Skeletal muscle satellite cell (primary cell): ENCODE measurements around the gene CALD1.

Source experiments
- H3K27me3 ChIP-seq: 2 replicates; pipeline ENCODE4 v1.7.0; 2013; ENCODE audit warnings: low read length; ENCODE audit not compliant: control insufficient read depth, insufficient read depth
- H3K36me3 ChIP-seq: 2 replicates; pipeline ENCODE4 v1.7.0; 2013; ENCODE audit warnings: mild to moderate bottlenecking, control low read depth, low read length; ENCODE audit not compliant: insufficient read depth
- H3K4me1 ChIP-seq: 2 replicates; pipeline ENCODE4 v1.7.0; 2013; ENCODE audit warnings: low read length; ENCODE audit not compliant: control insufficient read depth, insufficient read depth
- H3K4me2 ChIP-seq: 2 replicates; pipeline ENCODE4 v1.7.0; 2013; ENCODE audit warnings: mild to moderate bottlenecking, low read length
- H3K4me3 ChIP-seq: 2 replicates; pipeline ENCODE4 v1.7.0; 2013; ENCODE audit warnings: low read length
- H3K9ac ChIP-seq: 2 replicates; pipeline ENCODE4 v1.7.0; 2013; ENCODE audit warnings: mild to moderate bottlenecking, low read depth, low read length, moderate library complexity
- H3K9me3 ChIP-seq: replicated peaks from 2 replicates; pipeline ENCODE4 v1.7.0; 2013; ENCODE audit warnings: mild to moderate bottlenecking, control low read depth, low read length

CALD1 gene

DNA sequence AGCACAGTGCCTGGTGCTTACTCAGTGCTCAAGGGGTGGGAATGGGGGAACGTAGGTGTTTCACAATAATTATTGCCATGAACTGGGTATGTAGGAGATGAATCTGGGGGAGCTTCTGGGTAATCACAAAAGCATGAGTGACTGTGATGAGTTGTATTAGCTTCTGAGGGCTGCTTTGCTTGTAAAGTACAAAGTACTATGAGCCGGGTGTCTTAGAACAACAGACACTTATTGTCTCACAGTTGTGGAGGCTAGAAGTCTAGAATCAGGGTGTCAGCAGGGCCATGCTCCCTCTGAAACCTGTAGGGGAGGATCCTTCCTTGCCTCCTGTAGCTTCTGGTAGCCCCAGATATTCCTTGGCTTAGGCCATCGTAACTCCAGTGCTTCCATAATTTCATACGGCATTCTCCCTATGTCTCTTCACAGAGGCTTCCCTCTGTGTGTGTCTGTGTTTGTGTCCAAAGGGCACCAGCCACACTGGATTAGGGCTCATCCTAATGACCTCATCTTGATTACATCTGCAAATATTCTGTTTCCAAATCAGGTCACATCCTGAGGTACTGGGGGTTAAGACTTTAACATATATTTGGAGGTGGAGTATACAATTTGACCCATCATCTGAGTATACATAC, 122.1 kb downstream of the CALD1 start:
- Histone ChIP-seq H3K4me2 (no peak overlapping the region), H3K27me3 (no peaks in the 10 kb centered on the region), H3K9ac (no peak overlapping the region), H3K4me3 (no peak overlapping the region), H3K9me3 (peaks cover 2% of the 10 kb centered on the region), H3K36me3 (peaks cover 35% of the 10 kb centered on the region), H3K4me1 (peaks cover 71% of the 10 kb centered on the region)

GRCh38 chr7:134902058-134902457, 122.6 kb downstream of the CALD1 start:
- peaks cover 35% of the 10 kb centered on the region for H3K36me3 ChIP-seq
- H3K4me1 ChIP-seq: peaks cover 77% of the 10 kb centered on the region
- H3K4me2 ChIP-seq: no peak overlapping the region
- H3K27me3 ChIP-seq: no peaks in the 10 kb centered on the region
- no peak overlapping the region for H3K9ac ChIP-seq
- H3K9me3 ChIP-seq: no peaks in the 10 kb centered on the region
- H3K4me3 ChIP-seq: no peak overlapping the region

DNA sequence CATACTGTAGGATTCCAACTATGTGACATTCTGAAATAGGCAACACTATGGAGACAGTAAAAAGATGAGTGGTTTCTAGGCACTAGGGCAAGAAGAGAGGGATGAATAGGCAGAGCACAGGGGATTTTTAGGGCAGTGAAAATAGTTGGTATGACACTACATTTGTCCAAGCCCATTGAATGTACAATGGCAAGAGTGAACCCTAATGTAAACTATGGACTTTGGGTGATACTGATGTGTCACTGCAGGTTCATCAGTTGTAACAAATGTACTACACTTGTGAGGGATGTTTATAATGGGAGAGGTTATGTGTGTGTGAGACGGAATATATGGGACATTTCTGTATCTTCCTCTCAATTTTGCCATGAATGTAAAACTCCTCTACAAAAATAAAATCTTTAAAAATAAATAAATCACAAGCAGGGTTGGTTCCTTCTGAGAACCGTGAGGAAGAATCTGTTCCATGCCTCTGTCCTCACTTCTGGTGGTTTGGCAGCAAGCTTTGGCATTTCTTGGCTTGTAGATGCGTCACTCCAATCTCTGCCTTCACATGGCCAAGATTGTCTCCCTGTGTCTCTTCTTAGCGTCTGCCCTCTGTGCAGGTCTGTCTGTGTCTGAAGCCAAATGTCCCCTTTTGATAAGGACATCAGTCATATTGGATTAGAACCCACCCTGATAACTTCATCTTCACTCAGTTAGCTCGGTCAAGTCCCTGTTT, 123.8 kb downstream of the CALD1 start:
- no peaks in the 10 kb centered on the region for H3K27me3 ChIP-seq
- no peak overlapping the region for H3K9ac ChIP-seq
- H3K9me3 ChIP-seq: no peaks in the 10 kb centered on the region
- H3K4me1 ChIP-seq: peaks cover 88% of the 10 kb centered on the region
- peaks cover 35% of the 10 kb centered on the region for H3K36me3 ChIP-seq
- no peak overlapping the region for H3K4me3 ChIP-seq
- peak overlapping the region; percentile 17 for H3K4me2 ChIP-seq

DNA sequence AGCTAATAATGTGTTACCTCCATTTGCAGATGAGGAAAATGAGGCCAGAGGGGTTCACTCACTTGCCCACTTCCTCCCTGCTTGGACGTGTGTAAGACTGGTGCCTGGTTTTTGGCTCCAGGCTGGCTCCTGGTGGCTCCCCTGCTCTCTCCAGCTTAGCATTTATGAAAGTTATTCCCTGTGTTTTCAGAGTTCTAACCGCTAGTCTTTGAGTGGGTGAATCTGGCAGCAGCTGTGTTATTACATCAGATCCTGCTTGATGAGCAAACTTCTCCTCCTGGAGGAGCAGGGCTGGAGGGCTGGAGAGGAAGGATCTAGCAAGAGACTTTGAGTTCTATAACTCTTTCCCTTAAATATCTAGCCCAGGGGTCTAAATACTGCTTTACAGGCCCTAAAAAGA, 125.9 kb downstream of the CALD1 start:
- no peaks in the 10 kb centered on the region for H3K27me3 ChIP-seq
- H3K9me3 ChIP-seq: no peaks in the 10 kb centered on the region
- peaks cover 30% of the 10 kb centered on the region for H3K36me3 ChIP-seq
- H3K9ac ChIP-seq: peak overlapping the region; percentile 60
- peaks cover 82% of the 10 kb centered on the region for H3K4me1 ChIP-seq
- H3K4me2 ChIP-seq: peak overlapping the region; percentile 58
- no peak overlapping the region for H3K4me3 ChIP-seq

DNA sequence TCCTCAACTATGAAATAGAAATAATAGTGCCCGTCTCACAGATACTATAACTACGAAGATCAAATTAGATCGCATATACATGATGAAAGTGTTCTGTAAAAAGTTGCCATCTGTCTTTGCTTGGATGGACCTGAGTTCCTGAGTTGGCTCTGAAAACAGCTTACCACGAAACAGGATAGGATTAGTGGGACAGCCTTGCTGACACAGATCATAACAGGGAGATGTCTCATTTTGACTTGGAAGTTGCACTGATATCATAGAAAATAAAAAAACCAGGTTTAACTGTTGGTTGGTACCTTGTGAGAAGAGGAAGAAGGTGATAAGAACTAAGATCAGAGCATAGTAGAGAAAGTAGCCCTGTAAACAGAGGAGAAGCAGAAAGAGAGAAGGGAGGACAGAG, 127.6 kb downstream of the CALD1 start:
- Histone ChIP-seq H3K27me3 (no peaks in the 10 kb centered on the region), H3K4me1 (peaks cover 77% of the 10 kb centered on the region)

DNA sequence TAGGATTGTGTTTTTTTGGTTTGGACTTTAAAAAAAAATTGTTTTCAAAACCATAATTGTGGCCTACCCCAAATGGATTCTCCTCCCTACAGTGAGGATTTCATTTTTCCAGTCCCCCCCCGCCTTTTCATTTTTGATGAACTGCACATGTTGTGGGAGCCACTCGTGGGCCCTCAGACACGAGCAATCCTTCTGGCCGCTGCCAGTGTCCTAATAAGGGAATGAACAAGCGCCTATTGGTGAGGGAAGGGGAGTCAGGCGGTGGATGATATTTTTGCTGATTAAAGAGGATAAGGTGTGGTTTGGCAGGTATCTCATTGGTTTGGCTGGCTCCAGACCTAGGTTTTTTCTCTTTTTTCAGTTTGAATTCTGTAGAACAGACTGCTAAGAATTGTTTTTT, 128.2 kb downstream of the CALD1 start:
- Histone ChIP-seq H3K4me1 (peaks cover 70% of the 10 kb centered on the region), H3K9ac (no peak overlapping the region), H3K36me3 (peaks cover 15% of the 10 kb centered on the region), H3K27me3 (no peaks in the 10 kb centered on the region), H3K9me3 (no peaks in the 10 kb centered on the region), H3K4me2 (no peak overlapping the region), H3K4me3 (no peak overlapping the region)

More for the DNA sequence above, 127.6 kb downstream of the CALD1 start:
- Histone ChIP-seq H3K9ac (no peak overlapping the region), H3K9me3 (no peaks in the 10 kb centered on the region), H3K4me3 (no peak overlapping the region), H3K4me2 (no peak overlapping the region), H3K36me3 (peaks cover 17% of the 10 kb centered on the region)

DNA sequence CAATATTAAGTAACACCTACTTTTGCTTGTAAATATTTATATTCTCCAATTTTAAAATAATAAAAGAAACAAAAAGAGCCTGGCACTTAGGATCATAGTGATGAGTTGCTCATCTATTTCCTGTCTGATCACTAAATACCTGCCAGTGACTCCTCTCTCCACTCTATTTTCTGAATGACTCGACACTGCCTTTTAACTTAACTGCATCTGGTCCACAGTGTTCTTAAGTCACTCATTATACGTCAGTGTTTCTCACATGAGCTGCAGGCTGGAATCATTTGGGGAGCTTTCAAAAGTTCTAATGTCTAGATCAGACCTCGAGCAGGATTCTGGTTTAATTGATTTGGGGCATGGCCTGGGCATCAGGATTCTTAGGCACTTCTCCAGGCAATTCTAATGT, 128.9 kb downstream of the CALD1 start:
- Histone ChIP-seq H3K9ac (no peak overlapping the region), H3K36me3 (peaks cover 10% of the 10 kb centered on the region), H3K27me3 (no peaks in the 10 kb centered on the region), H3K4me1 (peaks cover 64% of the 10 kb centered on the region), H3K4me2 (peak overlapping the region; percentile 26), H3K4me3 (no peak overlapping the region), H3K9me3 (no peaks in the 10 kb centered on the region)

DNA sequence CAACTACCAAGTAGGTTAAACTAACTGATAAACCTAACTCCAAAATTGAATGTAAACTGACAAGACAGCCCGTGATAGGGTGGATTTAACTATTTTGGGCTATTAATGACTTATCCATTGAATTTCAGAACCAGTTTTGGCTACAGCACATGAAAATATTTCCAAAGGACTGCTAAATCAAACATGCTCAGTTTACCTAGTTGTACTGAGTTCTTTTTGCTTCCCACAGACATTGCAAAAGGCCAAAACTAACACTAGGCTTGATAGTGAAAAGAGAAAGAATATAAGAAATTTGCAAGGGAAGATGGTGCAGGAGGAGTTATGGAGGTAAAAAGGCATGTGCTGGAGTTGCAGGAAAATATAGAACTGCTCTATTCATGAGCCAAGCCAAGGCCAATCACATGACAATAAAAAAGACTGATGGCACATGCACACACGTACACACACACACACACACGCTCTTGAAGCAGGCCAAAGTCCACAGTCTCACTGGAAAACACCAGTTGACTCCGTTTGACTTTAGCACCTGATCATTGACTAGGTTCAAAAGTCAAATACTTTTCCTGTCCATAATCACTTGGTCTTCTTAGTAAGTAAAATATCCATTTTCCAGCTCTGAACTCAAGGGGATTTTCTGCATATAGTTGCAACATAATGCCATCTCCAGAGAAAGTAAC, 130.9 kb downstream of the CALD1 start:
- Histone ChIP-seq H3K9me3 (no peaks in the 10 kb centered on the region), H3K27me3 (no peaks in the 10 kb centered on the region), H3K9ac (no peak overlapping the region), H3K36me3 (peaks cover 23% of the 10 kb centered on the region), H3K4me2 (no peak overlapping the region), H3K4me1 (peaks cover 46% of the 10 kb centered on the region), H3K4me3 (no peak overlapping the region)

DNA sequence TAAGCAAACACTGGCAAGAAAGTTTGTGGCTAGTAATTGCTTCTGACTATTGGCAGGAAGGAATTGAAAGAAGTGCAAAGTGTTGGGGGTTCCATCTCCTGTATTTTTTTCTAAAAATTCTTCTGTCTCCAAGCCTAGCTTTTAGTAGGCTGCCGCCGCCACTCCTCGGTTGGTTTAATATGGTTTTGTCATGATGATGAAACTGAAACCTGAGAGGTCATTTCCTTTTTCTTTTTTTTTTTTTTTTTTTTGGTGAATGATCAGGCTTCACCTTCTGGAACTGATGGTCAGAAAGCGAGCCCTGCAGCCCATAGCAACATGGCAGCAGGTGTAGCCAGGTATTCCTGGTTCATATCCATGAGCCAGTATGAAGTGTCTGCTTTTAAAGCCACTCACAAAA, 131.5 kb downstream of the CALD1 start:
- Histone ChIP-seq H3K4me1 (peaks cover 41% of the 10 kb centered on the region), H3K27me3 (no peaks in the 10 kb centered on the region), H3K36me3 (peaks cover 29% of the 10 kb centered on the region), H3K4me2 (no peak overlapping the region), H3K9me3 (no peaks in the 10 kb centered on the region), H3K9ac (no peak overlapping the region), H3K4me3 (no peak overlapping the region)

DNA sequence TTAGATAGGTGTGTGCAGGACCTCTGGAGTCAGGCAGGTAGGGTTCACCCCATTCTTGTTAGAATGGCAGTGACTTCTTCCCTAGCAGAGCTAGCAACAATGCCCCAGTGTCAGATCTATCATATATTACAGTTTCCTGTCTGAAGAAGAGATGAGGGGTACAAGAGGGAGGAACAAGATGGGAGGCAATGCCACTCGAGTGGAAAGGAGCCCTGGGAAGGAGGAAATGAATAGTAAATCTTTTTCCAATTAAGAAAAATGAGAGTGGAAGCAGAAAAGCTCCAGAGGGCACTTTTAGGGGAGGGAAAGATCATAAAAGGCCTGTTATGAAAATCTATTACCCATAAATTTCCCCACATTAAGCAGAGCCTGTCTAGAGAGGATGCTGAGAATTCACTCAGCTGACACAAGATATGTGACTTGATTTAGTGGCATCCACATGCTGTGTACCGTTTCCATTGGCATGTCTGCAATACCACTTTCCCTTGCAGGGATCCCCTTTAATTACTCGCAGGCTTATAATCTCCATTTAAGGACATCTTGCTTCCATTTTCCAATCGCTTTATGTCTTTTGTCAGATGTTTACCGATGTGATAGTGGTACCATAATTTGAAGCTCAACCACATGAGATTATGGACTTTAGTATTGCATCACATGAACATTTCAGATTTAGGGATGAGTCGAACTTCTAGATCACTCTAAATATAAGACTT, 136.9 kb downstream of the CALD1 start:
- peaks cover 39% of the 10 kb centered on the region for H3K4me1 ChIP-seq
- peaks cover 26% of the 10 kb centered on the region for H3K36me3 ChIP-seq
- no peak overlapping the region for H3K4me3 ChIP-seq
- no peaks in the 10 kb centered on the region for H3K27me3 ChIP-seq
- no peak overlapping the region for H3K4me2 ChIP-seq
- H3K9ac ChIP-seq: no peak overlapping the region
- no peaks in the 10 kb centered on the region for H3K9me3 ChIP-seq

DNA sequence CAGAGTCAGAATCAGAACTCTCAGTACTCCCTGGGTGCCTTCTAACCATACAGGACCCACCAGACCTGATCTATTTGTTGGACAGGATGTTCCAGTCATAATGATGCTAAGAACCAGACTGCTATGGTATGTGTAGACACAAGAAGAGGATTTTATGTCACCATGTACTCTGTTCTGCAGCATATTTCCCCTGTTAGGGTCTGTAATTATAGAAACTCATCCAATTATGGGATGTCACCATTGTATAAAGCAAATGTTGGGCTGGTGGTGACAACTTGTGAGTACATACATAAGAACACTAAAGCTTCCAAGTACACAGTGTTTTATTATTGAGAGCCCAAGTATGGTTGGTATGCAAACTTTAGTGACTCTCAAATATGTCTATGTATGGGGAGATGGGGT, 139.8 kb downstream of the CALD1 start:
- Histone ChIP-seq H3K27me3 (no peaks in the 10 kb centered on the region), H3K4me3 (peak overlapping the region; percentile 7), H3K4me2 (peak overlapping the region; percentile 63), H3K9ac (peak overlapping the region; percentile 32), H3K9me3 (no peaks in the 10 kb centered on the region), H3K36me3 (peaks cover 19% of the 10 kb centered on the region), H3K4me1 (peaks cover 37% of the 10 kb centered on the region)
